ENCODE results near the gene TTC31.

TTC31 gene

DNA sequence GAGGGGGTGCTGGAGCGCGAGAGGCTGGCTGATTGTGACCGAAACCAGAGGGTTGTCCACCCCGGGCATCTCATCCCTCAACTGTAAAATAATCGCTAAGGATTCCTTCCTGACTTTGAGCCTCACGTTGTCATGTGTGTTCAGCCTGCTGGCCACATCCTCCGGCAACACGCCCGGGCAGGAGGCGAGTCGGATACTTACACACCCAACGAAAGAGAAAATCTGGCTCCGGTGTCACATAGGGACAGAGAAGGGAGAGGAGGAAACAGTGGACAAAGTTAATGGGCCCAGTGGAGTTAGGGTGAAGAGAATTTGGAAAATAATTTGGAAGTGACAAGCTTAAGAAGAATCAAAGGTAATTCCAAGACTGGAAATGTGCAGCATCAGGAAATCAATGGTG is 33.8 kb downstream of the TTC31 start:
- TF ChIP-seq, protein P1, sequence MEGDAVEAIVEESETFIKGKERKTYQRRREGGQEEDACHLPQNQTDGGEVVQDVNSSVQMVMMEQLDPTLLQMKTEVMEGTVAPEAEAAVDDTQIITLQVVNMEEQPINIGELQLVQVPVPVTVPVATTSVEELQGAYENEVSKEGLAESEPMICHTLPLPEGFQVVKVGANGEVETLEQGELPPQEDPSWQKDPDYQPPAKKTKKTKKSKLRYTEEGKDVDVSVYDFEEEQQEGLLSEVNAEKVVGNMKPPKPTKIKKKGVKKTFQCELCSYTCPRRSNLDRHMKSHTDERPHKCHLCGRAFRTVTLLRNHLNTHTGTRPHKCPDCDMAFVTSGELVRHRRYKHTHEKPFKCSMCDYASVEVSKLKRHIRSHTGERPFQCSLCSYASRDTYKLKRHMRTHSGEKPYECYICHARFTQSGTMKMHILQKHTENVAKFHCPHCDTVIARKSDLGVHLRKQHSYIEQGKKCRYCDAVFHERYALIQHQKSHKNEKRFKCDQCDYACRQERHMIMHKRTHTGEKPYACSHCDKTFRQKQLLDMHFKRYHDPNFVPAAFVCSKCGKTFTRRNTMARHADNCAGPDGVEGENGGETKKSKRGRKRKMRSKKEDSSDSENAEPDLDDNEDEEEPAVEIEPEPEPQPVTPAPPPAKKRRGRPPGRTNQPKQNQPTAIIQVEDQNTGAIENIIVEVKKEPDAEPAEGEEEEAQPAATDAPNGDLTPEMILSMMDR (IDR thresholded peaks at IDR 0.05; ENCODE audit: insufficient read depth, low read depth, low read length, missing control alignments): no peak
- no peak for DNase-seq (ENCODE audit: low read depth)
- no peak overlapping the region for H3K4me3 ChIP-seq (ENCODE audit: low read length)

- no peak overlapping the region for H3K4me3 ChIP-seq (ENCODE audit: low read length)
- TF ChIP-seq, protein P1 (IDR thresholded peaks at IDR 0.05; ENCODE audit: insufficient read depth, low read depth, low read length, missing control alignments): no peak
- DNase-seq (ENCODE audit: low read depth): no peak
These were observed 39.6 kb downstream of the TTC31 start for GRCh38 chr2:74522516-74522915.

- TF ChIP-seq, protein P1 (IDR thresholded peaks at IDR 0.05; ENCODE audit: insufficient read depth, low read depth, low read length, missing control alignments): no peak
- no peak for DNase-seq (ENCODE audit: low read depth)
- no peak overlapping the region for H3K4me3 ChIP-seq (ENCODE audit: low read length)
These were observed 41.1 kb downstream of the TTC31 start for GRCh38 chr2:74524005-74524404.

GRCh38 chr2:74524955-74525716 is 42.3 kb downstream of the TTC31 start:
- no peak for DNase-seq (ENCODE audit: low read depth)
- H3K4me3 ChIP-seq (ENCODE audit: low read length): peak overlapping the region; percentile 47
- TF ChIP-seq, protein P1 (IDR thresholded peaks at IDR 0.05; ENCODE audit: insufficient read depth, low read depth, low read length, missing control alignments): no peak

DNA sequence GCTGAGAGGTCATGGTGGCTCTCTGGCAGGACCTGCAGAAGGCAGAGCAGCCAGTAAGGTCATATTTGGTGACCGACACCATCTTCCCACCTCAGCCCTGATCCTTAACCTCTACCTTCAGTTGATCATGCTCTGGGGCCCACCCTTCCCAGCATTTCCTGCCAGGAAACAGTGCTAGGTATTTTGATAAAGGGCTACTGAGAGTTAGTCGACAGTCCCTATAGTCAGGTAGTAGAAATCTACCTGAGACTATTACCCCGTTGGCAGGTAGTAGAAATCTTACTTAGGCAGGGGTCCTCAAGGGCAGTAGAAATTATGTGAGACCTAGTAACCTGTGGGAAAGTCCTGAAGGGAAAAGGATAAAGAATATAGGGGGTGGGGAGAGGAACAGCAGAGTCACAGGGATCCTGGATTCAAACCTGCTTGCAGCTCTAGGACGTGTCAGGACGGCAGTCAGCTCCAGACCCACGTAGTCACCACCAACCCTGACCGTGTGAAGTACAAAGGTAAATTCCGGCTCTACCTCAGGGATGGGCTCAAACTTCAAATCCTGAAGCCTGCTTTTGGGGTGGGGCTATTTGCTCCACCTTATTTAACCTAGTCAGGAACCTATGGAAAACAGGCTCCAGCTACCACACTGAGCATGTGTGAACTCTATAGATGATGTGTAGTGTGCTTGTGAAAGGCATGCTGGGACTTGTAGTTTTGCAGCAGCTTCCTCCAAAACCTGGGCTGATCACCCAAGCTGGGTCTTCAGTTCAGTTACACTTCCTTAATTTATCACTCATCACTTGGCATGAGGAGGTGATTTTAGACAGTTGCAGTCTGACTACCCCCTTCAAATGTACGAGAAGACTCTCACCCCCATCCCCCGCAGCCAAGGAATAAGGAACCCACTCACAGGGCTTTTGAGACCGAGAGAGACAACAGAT is 43.1 kb downstream of the TTC31 start, which contains the start of gene DQX1:
TSS of gene DQX1 (minus strand) at position 515 of the 932 bp plus-strand sequence. CDS start at position 13, 502 bp downstream.
- peak; percentile 99 for DNase-seq (ENCODE audit: low read depth)
- H3K4me3 ChIP-seq (ENCODE audit: low read length): peak within 1 kb of the TSS; percentile 47
- TF ChIP-seq, protein P1 (IDR thresholded peaks at IDR 0.05; ENCODE audit: insufficient read depth, low read depth, low read length, missing control alignments): no peak

- TF ChIP-seq, protein P1 (IDR thresholded peaks at IDR 0.05; ENCODE audit: insufficient read depth, low read depth, low read length, missing control alignments): no peak
- H3K4me3 ChIP-seq (ENCODE audit: low read length): no peak overlapping the region
- DNase-seq (ENCODE audit: low read depth): no peak
These were observed 43.9 kb downstream of the TTC31 start for GRCh38 chr2:74526649-74527230.
